Measurements from ENCODE around the gene ZBED3.

- TF ChIP-seq CSRNP3 (CRISPR knock-in tag; IDR thresholded peaks at IDR 0.05) (no peak), ZFP30 (CRISPR knock-in tag; IDR thresholded peaks at IDR 0.05) (no peak), BACH2 (CRISPR knock-in tag; IDR thresholded peaks at IDR 0.05; ENCODE audit: borderline replicate concordance) (no peak), TCF4 (CRISPR knock-in tag; IDR thresholded peaks at IDR 0.05; ENCODE audit: borderline replicate concordance) (no peak), TOX (CRISPR knock-in tag; IDR thresholded peaks at IDR 0.05; ENCODE audit: borderline replicate concordance) (no peak), PPARA (CRISPR knock-in tag; IDR thresholded peaks at IDR 0.05; ENCODE audit: borderline replicate concordance) (no peak), GLIS3 (CRISPR knock-in tag; IDR thresholded peaks at IDR 0.05) (no peak), ARNTL (CRISPR knock-in tag; IDR thresholded peaks at IDR 0.05; ENCODE audit: borderline replicate concordance, low read depth) (no peak), RARB (CRISPR knock-in tag; IDR thresholded peaks at IDR 0.05) (no peak), ZNF565 (CRISPR knock-in tag; conservative IDR thresholded peaks at IDR 0.05; ENCODE audit: low read depth) (no peak), ESRRG (CRISPR knock-in tag; IDR thresholded peaks at IDR 0.05) (no peak)
- TF ChIP-seq, protein P1, sequence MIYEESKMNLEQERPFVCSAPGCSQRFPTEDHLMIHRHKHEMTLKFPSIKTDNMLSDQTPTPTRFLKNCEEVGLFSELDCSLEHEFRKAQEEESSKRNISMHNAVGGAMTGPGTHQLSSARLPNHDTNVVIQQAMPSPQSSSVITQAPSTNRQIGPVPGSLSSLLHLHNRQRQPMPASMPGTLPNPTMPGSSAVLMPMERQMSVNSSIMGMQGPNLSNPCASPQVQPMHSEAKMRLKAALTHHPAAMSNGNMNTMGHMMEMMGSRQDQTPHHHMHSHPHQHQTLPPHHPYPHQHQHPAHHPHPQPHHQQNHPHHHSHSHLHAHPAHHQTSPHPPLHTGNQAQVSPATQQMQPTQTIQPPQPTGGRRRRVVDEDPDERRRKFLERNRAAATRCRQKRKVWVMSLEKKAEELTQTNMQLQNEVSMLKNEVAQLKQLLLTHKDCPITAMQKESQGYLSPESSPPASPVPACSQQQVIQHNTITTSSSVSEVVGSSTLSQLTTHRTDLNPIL (CRISPR knock-in tag; IDR thresholded peaks at IDR 0.05; ENCODE audit: low read depth), result no peak
Observed at GRCh38 chr5:77066823-77067442, 20.2 kb downstream of the ZBED3 start.
